Measurements from ENCODE around the gene UTS2R.
A peak's percentile ranks its signal among the peaks of the same experiment; 100 is the strongest.
"Not testable (repeated sequence)": the region's sequence is repeated elsewhere in the genome, so short reads cannot be mapped to it uniquely, and the experiment has no call there.

UTS2R gene

DNA sequence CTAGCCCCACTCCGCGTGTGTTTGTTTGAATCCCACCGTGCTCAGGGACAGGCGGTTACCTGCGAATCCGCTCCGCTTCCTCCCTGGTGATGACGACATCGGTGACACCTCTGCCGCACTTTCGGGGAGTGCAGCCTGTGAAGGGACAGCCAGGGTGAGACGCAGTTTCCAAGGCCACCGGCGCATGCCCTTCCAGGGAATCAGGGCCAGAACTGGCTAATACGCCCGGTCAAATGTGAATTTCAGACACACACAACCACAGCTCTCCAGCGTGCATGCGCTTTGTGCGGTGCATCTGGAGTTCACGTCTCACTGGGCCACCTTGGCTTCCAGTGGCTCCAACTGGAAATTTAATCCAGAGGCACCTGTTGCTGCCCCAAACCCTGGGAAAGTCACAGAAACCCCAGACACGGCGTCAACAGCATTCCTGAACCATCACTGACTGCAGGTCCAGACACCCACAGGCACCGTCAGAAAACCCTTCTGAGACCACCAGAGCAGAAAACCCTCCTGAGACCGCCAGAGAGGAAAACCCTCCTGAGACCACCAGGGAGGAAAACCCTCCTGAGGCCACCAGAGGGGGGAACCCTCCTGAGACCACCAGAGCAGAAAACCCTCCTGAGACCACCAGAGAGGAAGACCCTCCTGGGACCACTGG lies 40.0 kb downstream of the UTS2R start:
- DNase-seq: no peak

GRCh38 chr17:82412081-82412480 lies 40.5 kb downstream of the UTS2R start:
- DNase-seq: not testable (repeated sequence)

DNA sequence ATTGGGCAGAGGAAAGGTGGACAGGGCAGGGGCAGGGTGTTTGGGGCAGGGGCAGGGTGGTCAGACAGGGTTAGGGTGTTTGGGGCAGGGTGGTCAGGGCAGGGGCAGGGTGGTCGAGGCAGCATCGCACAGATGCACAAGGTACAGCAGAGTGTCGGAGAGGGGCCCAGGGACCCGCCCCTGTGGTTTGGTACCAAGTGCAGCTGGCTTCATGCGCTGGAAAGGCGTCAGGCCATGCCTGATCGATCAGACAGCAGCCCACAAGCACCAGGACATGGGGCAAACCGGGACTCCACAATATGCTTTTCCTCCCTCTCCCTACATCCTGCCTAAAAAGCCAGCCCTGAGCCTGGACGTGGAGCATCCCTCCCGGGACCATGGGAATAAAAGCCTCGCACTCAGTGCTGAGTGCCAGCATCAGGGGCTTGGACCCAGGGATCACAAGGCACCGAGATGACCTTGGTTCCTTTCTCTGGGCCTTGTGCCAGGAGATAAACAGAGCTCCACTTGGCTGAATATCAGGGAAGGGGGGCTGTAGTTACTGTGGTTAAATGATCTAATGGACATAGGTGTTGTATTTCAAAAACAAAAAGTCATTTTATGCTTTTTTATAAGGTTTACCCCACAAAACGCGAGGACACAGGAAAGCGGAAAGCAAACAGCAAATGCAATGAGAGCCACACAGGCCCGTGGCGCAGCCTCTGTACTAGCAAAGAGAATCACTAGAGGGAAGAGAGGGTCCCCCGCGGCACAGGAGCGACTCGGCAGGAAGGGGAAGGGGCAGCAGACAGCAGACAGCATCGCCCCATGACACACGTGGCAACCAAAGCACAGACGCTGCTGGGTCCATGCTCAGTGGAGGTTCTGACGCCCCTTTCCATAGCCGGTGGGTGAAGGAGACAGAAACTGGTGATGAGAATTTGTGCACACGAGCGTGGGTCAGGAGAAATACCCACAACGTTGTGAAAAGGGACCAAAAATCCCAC lies 41.3 kb downstream of the UTS2R start:
- no peak for DNase-seq

- peak; percentile 69 for DNase-seq
Measured at GRCh38 chr17:82414548-82415281, 43.1 kb downstream of the UTS2R start.

DNA sequence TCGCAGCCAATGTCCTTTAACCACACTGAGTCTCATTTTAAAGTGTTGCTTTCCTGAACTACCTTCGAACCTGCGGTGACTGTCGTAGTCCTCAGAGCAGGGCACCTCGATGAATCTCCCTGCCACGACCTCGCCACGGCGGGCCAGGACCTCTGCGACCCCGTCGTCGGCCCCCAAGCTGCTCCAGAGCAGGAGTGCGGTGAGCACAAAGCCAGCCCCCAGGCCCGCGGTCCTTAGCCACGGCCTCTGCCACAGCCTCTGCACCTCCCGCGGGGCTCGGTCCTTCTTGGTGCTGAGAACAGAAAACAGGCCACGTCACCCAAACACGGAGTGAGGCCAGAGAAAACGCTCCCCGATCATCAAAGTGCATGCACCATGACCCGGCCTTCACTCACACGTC lies 43.8 kb downstream of the UTS2R start:
- DNase-seq: no peak

GRCh38 chr17:82415786-82416185 lies 44.2 kb downstream of the UTS2R start:
- no peak for DNase-seq

DNA sequence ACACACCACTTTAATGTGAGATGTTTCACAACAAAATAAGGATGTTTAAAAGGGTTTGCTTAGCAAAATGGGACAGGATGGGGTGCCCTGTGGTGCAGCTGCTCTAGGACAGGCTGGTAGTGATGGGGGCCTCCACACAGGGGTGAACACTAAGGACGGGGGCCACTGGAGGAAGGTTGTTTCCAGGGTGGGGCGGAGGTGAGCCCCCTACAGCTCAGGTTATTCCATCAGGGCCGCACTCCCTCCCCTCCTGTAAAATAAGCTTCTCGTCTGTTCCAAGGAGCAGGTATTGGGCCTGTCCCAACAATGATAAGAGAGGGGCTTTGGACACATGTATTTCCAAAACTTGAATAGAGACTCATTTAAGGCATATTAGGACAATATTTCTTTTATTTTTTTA lies 44.7 kb downstream of the UTS2R start:
- no peak for DNase-seq

DNA sequence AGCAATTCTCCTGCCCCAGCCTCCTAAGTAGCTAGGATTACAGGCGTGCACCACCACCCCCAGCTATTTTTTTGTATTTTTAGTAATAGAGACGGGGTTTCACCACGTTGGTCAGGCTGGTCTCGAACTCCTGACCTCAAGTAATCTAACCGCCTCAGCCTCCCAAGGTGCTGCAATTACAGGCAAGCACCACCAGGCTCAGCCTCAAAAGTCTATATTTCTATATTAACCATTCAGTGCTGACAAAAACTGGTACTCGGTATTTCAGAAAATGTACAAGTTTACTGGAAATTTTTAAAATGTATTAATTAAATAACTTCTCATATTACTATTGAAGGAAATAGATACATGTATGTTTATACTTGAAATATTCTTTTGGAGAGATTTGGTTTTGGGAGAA lies 45.2 kb downstream of the UTS2R start:
- no peak for DNase-seq

GRCh38 chr17:82418001-82418986 lies 46.7 kb downstream of the UTS2R start, which contains the start of the genes HEXD and OGFOD3:
TSS of gene HEXD (plus strand) at chr17:82418347. CDS start at chr17:82419800, 1,453 bp downstream.
TSS of gene OGFOD3 (minus strand) at chr17:82418586. CDS start at chr17:82418485, 101 bp downstream.
- peak; percentile 82 for DNase-seq

DNA sequence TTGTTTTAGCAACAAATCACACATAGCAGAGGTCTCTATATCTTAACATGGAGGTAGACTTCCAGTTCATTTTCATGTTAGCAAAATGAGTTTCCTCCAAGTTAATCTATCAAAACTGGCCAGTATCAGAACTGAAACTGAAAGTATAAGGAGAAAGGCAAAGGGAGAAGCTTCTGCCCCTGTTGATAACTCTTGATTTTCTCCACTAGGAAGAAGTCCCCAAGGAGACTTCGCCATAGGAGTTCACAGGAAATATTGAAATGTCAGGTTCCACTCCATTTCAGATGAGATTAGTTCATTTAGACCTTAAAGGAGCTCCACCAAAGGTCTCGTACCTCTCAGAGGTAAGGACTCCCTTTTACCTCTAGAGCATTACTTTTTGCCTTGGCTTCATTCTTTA lies 48.0 kb downstream of the UTS2R start:
- DNase-seq: no peak

GRCh38 chr17:82424001-82424862 lies 52.7 kb downstream of the UTS2R start:
- DNase-seq: peak; percentile 45

GRCh38 chr17:82424863-82425159 lies 53.2 kb downstream of the UTS2R start:
- DNase-seq: no peak

Data from stimulated activated naive CD4-positive, alpha-beta T cell treated with Interleukin-2 at 50 U/mL for 16 hours (primary cell).